GM12864 (cell line): ENCODE data around the gene RNF213.

Source experiments
- DNase-seq: peaks from one replicate; pipeline ENCODE4 v3.0.0-alpha.2; 2011; ENCODE audit warnings: low read depth
- H3K4me3 ChIP-seq: 2 replicates; pipeline ENCODE4 v1.5.1; 2011; ENCODE audit warnings: mild to moderate bottlenecking, low read depth, low read length, control low read depth
- CTCF ChIP-seq: IDR thresholded peaks from 2 replicates; pipeline ENCODE4 v1.5.1; 2011; ENCODE audit warnings: low read depth, mild to moderate bottlenecking, moderate library complexity, low read length, control low read depth, inconsistent platforms; ENCODE audit errors: missing control alignments

RNF213 gene

GRCh38 chr17:80287806-80288567 is 27.3 kb downstream of the RNF213 start:
- no peak for DNase-seq
- no peak for TF ChIP-seq CTCF
- no peak overlapping the region for H3K4me3 ChIP-seq

GRCh38 chr17:80289616-80290015 is 29.0 kb downstream of the RNF213 start:
- no peak for DNase-seq
- no peak overlapping the region for H3K4me3 ChIP-seq
- no peak for TF ChIP-seq CTCF

GRCh38 chr17:80290156-80290555 is 29.5 kb downstream of the RNF213 start:
- H3K4me3 ChIP-seq, result no peak overlapping the region
- DNase-seq, result no peak
- TF ChIP-seq CTCF, result no peak

- H3K4me3 ChIP-seq, result no peak overlapping the region
Observed at GRCh38 chr17:80291260-80291659, 30.6 kb downstream of the RNF213 start.

GRCh38 chr17:80291691-80292487 is 31.2 kb downstream of the RNF213 start:
- no peak for TF ChIP-seq CTCF
- no peak for DNase-seq
- no peak overlapping the region for H3K4me3 ChIP-seq

More at GRCh38 chr17:80291260-80291659, 30.6 kb downstream of the RNF213 start:
- no peak for TF ChIP-seq CTCF
- DNase-seq, result no peak

- TF ChIP-seq CTCF, result no peak
- DNase-seq, result no peak
- no peak overlapping the region for H3K4me3 ChIP-seq
Observed at GRCh38 chr17:80292521-80292971, 31.9 kb downstream of the RNF213 start.
